GM12801 (cell line): ENCODE data around the gene RIN3.

Experiments used
- TF ChIP-seq, protein P1 (sequence below): IDR thresholded peaks from one replicate; pipeline ENCODE4 v1.5.1; 2011; ENCODE audit warnings: control low read depth; ENCODE audit not compliant: insufficient read length; ENCODE audit errors: extremely low read depth

Gene RIN3

DNA sequence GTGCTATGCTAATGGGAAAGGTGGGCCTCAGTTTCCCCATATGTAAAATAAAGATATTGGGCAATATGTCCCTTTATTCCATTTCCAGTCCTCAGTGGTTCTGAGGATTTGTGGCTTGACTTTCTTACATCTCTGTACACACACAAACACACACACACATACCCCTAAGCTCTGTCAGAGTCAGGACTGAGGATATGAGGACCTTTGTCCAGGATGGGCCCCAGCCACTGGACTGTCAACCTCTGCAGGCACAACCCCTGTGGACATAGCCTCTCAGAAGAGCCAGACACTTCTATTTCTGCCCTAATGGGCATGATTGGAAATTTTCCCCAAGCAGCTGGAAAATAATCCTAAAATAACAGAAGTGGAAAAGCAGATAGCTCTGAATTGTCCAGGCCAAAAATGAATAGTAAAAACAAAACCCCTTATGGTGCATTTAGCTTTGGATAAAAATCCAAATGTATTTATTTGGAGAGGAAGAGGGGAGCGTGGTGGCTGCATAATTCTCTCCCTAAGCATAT, 50.2 kb downstream of the RIN3 start:
- TF ChIP-seq, protein P1, sequence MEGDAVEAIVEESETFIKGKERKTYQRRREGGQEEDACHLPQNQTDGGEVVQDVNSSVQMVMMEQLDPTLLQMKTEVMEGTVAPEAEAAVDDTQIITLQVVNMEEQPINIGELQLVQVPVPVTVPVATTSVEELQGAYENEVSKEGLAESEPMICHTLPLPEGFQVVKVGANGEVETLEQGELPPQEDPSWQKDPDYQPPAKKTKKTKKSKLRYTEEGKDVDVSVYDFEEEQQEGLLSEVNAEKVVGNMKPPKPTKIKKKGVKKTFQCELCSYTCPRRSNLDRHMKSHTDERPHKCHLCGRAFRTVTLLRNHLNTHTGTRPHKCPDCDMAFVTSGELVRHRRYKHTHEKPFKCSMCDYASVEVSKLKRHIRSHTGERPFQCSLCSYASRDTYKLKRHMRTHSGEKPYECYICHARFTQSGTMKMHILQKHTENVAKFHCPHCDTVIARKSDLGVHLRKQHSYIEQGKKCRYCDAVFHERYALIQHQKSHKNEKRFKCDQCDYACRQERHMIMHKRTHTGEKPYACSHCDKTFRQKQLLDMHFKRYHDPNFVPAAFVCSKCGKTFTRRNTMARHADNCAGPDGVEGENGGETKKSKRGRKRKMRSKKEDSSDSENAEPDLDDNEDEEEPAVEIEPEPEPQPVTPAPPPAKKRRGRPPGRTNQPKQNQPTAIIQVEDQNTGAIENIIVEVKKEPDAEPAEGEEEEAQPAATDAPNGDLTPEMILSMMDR = no peak

- TF ChIP-seq, protein P1 = no peak
These were observed 50.9 kb downstream of the RIN3 start for GRCh38 chr14:92564344-92565039.

GRCh38 chr14:92565040-92565717, 51.6 kb downstream of the RIN3 start:
- TF ChIP-seq, protein P1 = no peak

DNA sequence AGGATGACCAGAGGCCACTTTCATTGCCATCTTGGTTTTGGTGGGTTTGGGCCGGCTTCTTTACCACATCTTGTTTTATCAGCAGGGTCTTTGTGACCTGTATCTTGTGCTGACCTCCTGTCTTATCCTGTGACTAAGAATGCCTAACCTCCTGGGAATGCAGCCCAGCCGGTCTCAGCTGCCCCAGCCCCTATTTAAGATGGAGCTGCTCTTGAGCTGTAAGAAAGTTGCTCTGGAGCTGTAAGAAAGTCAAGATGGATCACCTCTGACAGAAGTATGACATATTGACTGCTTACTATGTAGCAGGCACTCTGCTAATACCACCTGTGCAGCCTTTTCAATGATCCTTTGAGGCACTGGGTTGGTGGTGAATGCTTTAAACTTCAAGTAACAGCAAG, 52.1 kb downstream of the RIN3 start:
- TF ChIP-seq, protein P1 = no peak

GRCh38 chr14:92567173-92567725, 53.7 kb downstream of the RIN3 start:
- TF ChIP-seq, protein P1 = no peak

DNA sequence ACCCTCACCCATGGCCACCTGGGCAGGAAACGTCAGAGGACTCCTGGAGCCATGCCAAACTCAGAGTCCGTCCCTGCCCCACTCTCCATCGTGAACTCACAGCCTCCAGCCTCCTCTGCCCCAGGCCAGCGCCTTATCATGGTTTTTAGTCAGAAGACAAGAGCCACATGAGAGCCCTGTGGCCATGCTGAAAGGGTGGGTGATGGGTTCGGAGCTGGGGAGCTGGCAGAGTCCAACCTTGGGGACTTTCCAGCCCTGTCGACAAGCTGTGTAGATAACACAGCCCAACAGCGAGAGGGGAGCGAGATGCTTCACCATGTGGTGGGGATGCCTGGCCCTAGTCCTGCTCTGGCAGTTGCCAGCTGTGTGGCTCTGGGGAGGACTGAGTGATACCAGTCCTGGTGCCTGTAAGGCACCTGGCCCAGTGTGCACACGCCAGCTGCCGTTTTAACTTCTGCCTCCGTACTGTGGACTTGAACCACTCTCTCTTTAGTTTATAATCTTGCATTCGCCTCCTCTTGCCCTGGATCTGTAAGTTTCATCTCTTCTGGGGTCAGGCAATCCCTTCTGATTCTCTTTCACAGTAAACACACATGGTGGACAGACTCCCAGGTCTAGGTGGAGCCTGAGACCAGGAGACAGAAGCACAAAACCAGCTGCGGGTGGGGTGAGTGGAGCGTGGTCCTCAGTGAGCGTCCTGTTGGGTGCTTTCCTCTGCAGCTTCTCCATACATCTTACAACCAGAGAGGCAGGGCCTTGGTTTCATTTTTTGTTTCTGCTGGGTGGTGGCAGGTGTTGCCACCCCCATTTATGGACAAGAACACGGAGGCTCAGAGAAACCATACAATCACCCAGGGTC, 55.3 kb downstream of the RIN3 start:
- TF ChIP-seq, protein P1 = no peak

GRCh38 chr14:92570674-92571262, 57.2 kb downstream of the RIN3 start:
- TF ChIP-seq, protein P1 = no peak
